ENCODE measurements around the gene C2orf49. TPM values are rescaled to one million over a fixed set of nuclear protein-coding genes. Genes with fewer than 3 reads are reported as not detected.
A peak's percentile ranks its signal among the peaks of the same experiment; 100 is the strongest.

Gene C2orf49
- total RNA-seq = 10 to 100 TPM; 16.9 to 30.0 (median 20.7) TPM

GRCh38 chr2:105337122-105338019 lies at the start of gene C2orf49:
TSS of gene C2orf49 (plus strand) at chr2:105337540. CDS start at chr2:105337588, 48 bp downstream.
- Histone ChIP-seq H3K4me3 (peak within 1 kb of the TSS; percentile 69 to 77), H3K36me3 (peaks cover 0 to 26% of the 10 kb centered on the region in 2 donors), H3K4me1 (peaks cover 6 to 34% (median 15%) of the 10 kb centered on the region in 3 donors), H3K27me3 (no peaks in the 10 kb centered on the region), H3K27ac (peak within 1 kb of the TSS; percentile 85 to 95 (median 92)), H3K9me3 (no peaks in the 10 kb centered on the region)
- TF ChIP-seq POLR2A (IDR thresholded peaks at IDR 0.05) = peak in 1 of 2 donors; percentile 16
- no peak for TF ChIP-seq EP300 (IDR thresholded peaks at IDR 0.05)
- peak; percentile 97 for ATAC-seq
- WGBS, 2 donors (ENCODE audit: low coverage in 1 of 2) = 0% methylated on average over 15 to 34 of the region's 58 CpGs

GRCh38 chr2:105287692-105288091 lies 49.6 kb upstream of the C2orf49 start:
- 51 to 55% methylated on average over 5 of the region's 5 CpGs for WGBS, 2 donors (ENCODE audit: low coverage in 1 of 2)
- Histone ChIP-seq H3K4me1 (no peaks in the 10 kb centered on the region), H3K27me3 (no peaks in the 10 kb centered on the region), H3K4me3 (no peak overlapping the region), H3K9me3 (no peaks in the 10 kb centered on the region), H3K36me3 (peaks cover 0 to 97% of the 10 kb centered on the region in 2 donors), H3K27ac (no peak overlapping the region)
- no peak for ATAC-seq
- TF ChIP-seq POLR2A (IDR thresholded peaks at IDR 0.05) (no peak), CTCF (IDR thresholded peaks at IDR 0.05) (peak in 1 of 4 experiments; percentile 40), EP300 (IDR thresholded peaks at IDR 0.05) (no peak)

- no peak for ATAC-seq
- peaks cover 0 to 94% of the 10 kb centered on the region in 2 donors for H3K36me3 ChIP-seq
- H3K4me3 ChIP-seq = no peak overlapping the region
- H3K4me1 ChIP-seq = no peaks in the 10 kb centered on the region
- no peak for TF ChIP-seq POLR2AphosphoS5 (IDR thresholded peaks at IDR 0.05)
- H3K27me3 ChIP-seq = no peaks in the 10 kb centered on the region
- no peaks in the 10 kb centered on the region for H3K9me3 ChIP-seq
- 90% methylated on average over 4 of the region's 7 CpGs; no CpG with 5 or more reads in 1 of the 2 donors for WGBS, 2 donors (ENCODE audit: low coverage in 1 of 2)
- H3K27ac ChIP-seq = no peak overlapping the region
Measured at GRCh38 chr2:105288133-105288532, 49.2 kb upstream of the C2orf49 start.

GRCh38 chr2:105290981-105291660 lies 46.2 kb upstream of the C2orf49 start:
- H3K27ac ChIP-seq = no peak overlapping the region
- H3K9me3 ChIP-seq = no peaks in the 10 kb centered on the region
- no peaks in the 10 kb centered on the region for H3K4me1 ChIP-seq
- H3K27me3 ChIP-seq = no peaks in the 10 kb centered on the region
- ATAC-seq = no peak
- H3K36me3 ChIP-seq = peaks cover 0 to 94% of the 10 kb centered on the region in 2 donors
- H3K4me3 ChIP-seq = no peak overlapping the region
- 88 to 92% methylated on average over 4 to 6 of the region's 6 CpGs for WGBS, 2 donors (ENCODE audit: low coverage in 1 of 2)
- TF ChIP-seq POLR2AphosphoS5 (IDR thresholded peaks at IDR 0.05) (no peak), CTCF (IDR thresholded peaks at IDR 0.05) (no peak), POLR2A (IDR thresholded peaks at IDR 0.05) (no peak), EP300 (IDR thresholded peaks at IDR 0.05) (no peak)

- no peak overlapping the region for H3K27ac ChIP-seq
- no peak for TF ChIP-seq POLR2AphosphoS5 (IDR thresholded peaks at IDR 0.05)
- TF ChIP-seq POLR2A (IDR thresholded peaks at IDR 0.05) = no peak
- no peak for TF ChIP-seq EP300 (IDR thresholded peaks at IDR 0.05)
- no peak for TF ChIP-seq CTCF (IDR thresholded peaks at IDR 0.05)
- H3K4me3 ChIP-seq = no peak overlapping the region
- H3K4me1 ChIP-seq = no peaks in the 10 kb centered on the region
- H3K27me3 ChIP-seq = no peaks in the 10 kb centered on the region
- ATAC-seq = no peak
- H3K9me3 ChIP-seq = no peaks in the 10 kb centered on the region
- peaks cover 0 to 93% of the 10 kb centered on the region in 2 donors for H3K36me3 ChIP-seq
- WGBS, 2 donors (ENCODE audit: low coverage in 1 of 2) = 83 to 86% methylated on average over 1 to 2 of the region's 2 CpGs
Measured at GRCh38 chr2:105291981-105292380, 45.4 kb upstream of the C2orf49 start.
